Endodermal cell (in vitro differentiated cells): Measurements from ENCODE around the gene HLA-DPB1. TPM values are rescaled to one million over a fixed set of nuclear protein-coding genes. Genes with fewer than 3 reads are reported as not detected.

Source experiments
- DNase-seq: peaks from one replicate; pipeline ENCODE4 v3.0.0-alpha.2; 2017
- H3K27ac ChIP-seq: 2 replicates; pipeline ENCODE4 v1.5.1; 2013; ENCODE audit warnings: mild to moderate bottlenecking, low read depth, low read length, moderate library complexity
- H3K27me3 ChIP-seq: 2 replicates; pipeline ENCODE4 v1.6.1; 2013; ENCODE audit warnings: mild to moderate bottlenecking, low read length, moderate library complexity; ENCODE audit not compliant: insufficient read depth, control insufficient read depth, poor library complexity, severe bottlenecking
- H3K36me3 ChIP-seq: 2 replicates; pipeline ENCODE4 v1.7.0; 2013; ENCODE audit warnings: mild to moderate bottlenecking, low read length, moderate library complexity; ENCODE audit not compliant: control insufficient read depth, insufficient read depth
- H3K4me1 ChIP-seq: one replicate; pipeline ENCODE4 v1.7.0; 2013; ENCODE audit warnings: low read length; ENCODE audit not compliant: control insufficient read depth, insufficient read depth
- H3K4me3 ChIP-seq: 2 replicates; pipeline ENCODE4 v1.5.1; 2013; ENCODE audit warnings: mild to moderate bottlenecking, low read length, moderate library complexity
- H3K9ac ChIP-seq: 2 replicates; pipeline ENCODE4 v1.6.1; 2013; ENCODE audit warnings: mild to moderate bottlenecking, low read length, moderate library complexity; ENCODE audit not compliant: poor library complexity, severe bottlenecking; ENCODE audit errors: extremely low read depth
- H3K9me3 ChIP-seq: 2 replicates; pipeline ENCODE4 v1.6.1; 2013; ENCODE audit warnings: mild to moderate bottlenecking, low read length, moderate library complexity; ENCODE audit not compliant: control insufficient read depth
- H3K27ac Mint-ChIP-seq: 2 replicates; pipeline ENCODE4 v1.8.0; 2020; ENCODE audit warnings: mixed read lengths
- H3K27me3 Mint-ChIP-seq: 2 replicates; pipeline ENCODE4 v1.8.0; 2021; ENCODE audit warnings: mild to moderate bottlenecking, mixed read lengths; ENCODE audit not compliant: insufficient read depth
- H3K36me3 Mint-ChIP-seq: 2 replicates; pipeline ENCODE4 v1.8.0; 2020; ENCODE audit warnings: low read depth, mixed read lengths
- H3K4me1 Mint-ChIP-seq: 2 replicates; pipeline ENCODE4 v1.8.0; 2020; ENCODE audit warnings: mixed read lengths
- H3K4me3 Mint-ChIP-seq: 2 replicates; pipeline ENCODE4 v1.8.0; 2020; ENCODE audit warnings: mild to moderate bottlenecking, moderate library complexity, mixed read lengths
- H3K9me3 Mint-ChIP-seq: 2 replicates; pipeline ENCODE4 v1.8.0; 2020; ENCODE audit warnings: mild to moderate bottlenecking, mixed read lengths
- CTCF ChIP-seq: fragments of 200-600 bp; sonication (generic); conservative IDR thresholded peaks from 2 replicates; pipeline ENCODE4 v1.5.0; 2021; ENCODE audit warnings: antibody characterized with exemption, mild to moderate bottlenecking
- WGBS, 2 experiments: methylation state at CpG; one replicate each; pipeline versions ENCODE4 v1.1.5 to v1.1.7; 2013; ENCODE audit warnings: missing lambda C conversion rate in 2 of 2, mixed read lengths in 1 of 2; ENCODE audit not compliant: insufficient coverage in 1 of 2, insufficient read length in 1 of 2; 5-methylcytosine and 5-hydroxymethylcytosine counted together
- total RNA-seq, 2 donors: library from RNA; stranded (reverse); fragmentation: NEBNext Ultra II Directional in 1 of 2; extraction: Animal tissue kit (Norgen Biotek cat#: 25700) in 1 of 2; gene quantifications; 2 replicates in 1 of 2; 3 replicates in 1 of 2; pipeline ENCODE4 v1.2.1, GENCODE V29; 2021

HLA-DPB1 gene
- total RNA-seq, 2 donors from 2014 or later: 13.5 to 20.6 TPM

GRCh38 chr6:33112148-33112547 is 36.4 kb downstream of the HLA-DPB1 start:
- no peak overlapping the region for H3K4me3 ChIP-seq
- H3K4me1 Mint-ChIP-seq: peaks cover 13% of the 10 kb centered on the region
- no peak overlapping the region for H3K27ac ChIP-seq
- H3K27me3 Mint-ChIP-seq: peaks cover 71% of the 10 kb centered on the region
- H3K9me3 Mint-ChIP-seq: no peaks in the 10 kb centered on the region
- peaks cover 75% of the 10 kb centered on the region for H3K27me3 ChIP-seq
- H3K9ac ChIP-seq: no peak overlapping the region
- H3K4me3 Mint-ChIP-seq: no peak overlapping the region
- H3K36me3 ChIP-seq: no peaks in the 10 kb centered on the region
- no peak for DNase-seq
- 78 to 88% methylated on average over 1 of the region's 1 CpG for WGBS, 2 experiments
- no peak overlapping the region for H3K27ac Mint-ChIP-seq
- no peaks in the 10 kb centered on the region for H3K36me3 Mint-ChIP-seq
- TF ChIP-seq CTCF: no peak
- no peaks in the 10 kb centered on the region for H3K9me3 ChIP-seq
- no peaks in the 10 kb centered on the region for H3K4me1 ChIP-seq

- Histone ChIP-seq H3K4me3 (no peak overlapping the region), H3K27ac (no peak overlapping the region), H3K36me3 (no peaks in the 10 kb centered on the region), H3K27me3 (peaks cover 68% of the 10 kb centered on the region), H3K9ac (no peak overlapping the region), H3K9me3 (no peaks in the 10 kb centered on the region), H3K4me1 (no peaks in the 10 kb centered on the region)
- Mint-ChIP-seq H3K9me3 (no peaks in the 10 kb centered on the region), H3K4me1 (peaks cover 20% of the 10 kb centered on the region), H3K36me3 (no peaks in the 10 kb centered on the region), H3K27me3 (peaks cover 68% of the 10 kb centered on the region), H3K4me3 (no peak overlapping the region), H3K27ac (no peak overlapping the region)
- DNase-seq: no peak
- WGBS, 2 experiments: 84 to 95% methylated on average over 3 to 7 of the region's 7 CpGs
- no peak for TF ChIP-seq CTCF
These were observed 38.0 kb downstream of the HLA-DPB1 start for GRCh38 chr6:33113755-33114154.

- no peak for TF ChIP-seq CTCF
These were observed 38.6 kb downstream of the HLA-DPB1 start for GRCh38 chr6:33114406-33114805.

More at GRCh38 chr6:33114406-33114805, 38.6 kb downstream of the HLA-DPB1 start:
- Mint-ChIP-seq H3K27ac (no peak overlapping the region), H3K9me3 (no peaks in the 10 kb centered on the region), H3K4me1 (peaks cover 22% of the 10 kb centered on the region), H3K4me3 (no peak overlapping the region), H3K27me3 (peaks cover 64% of the 10 kb centered on the region), H3K36me3 (no peaks in the 10 kb centered on the region)
- no peak overlapping the region for H3K27ac ChIP-seq
- no peak for DNase-seq
- no peaks in the 10 kb centered on the region for H3K9me3 ChIP-seq
- no peak overlapping the region for H3K4me3 ChIP-seq
- no peak overlapping the region for H3K9ac ChIP-seq
- H3K27me3 ChIP-seq: peaks cover 61% of the 10 kb centered on the region
- H3K36me3 ChIP-seq: no peaks in the 10 kb centered on the region
- H3K4me1 ChIP-seq: no peaks in the 10 kb centered on the region
